SK-N-MC (cell line): ENCODE results near the gene PCLO.

Experiments used
- DNase-seq: peaks from one replicate; pipeline ENCODE4 v3.0.0-alpha.2; 2011; ENCODE audit warnings: low read depth, low spot score
- H3K27ac ChIP-seq: fragments of 200-600 bp; sonication (generic); 2 replicates; pipeline ENCODE4 v1.5.1; 2016; ENCODE audit warnings: mixed run types
- H3K36me3 ChIP-seq: fragments of 200-600 bp; sonication (generic); 2 replicates; pipeline ENCODE4 v1.6.1; 2017; ENCODE audit warnings: antibody characterized with exemption, low read length, mixed read lengths; ENCODE audit not compliant: insufficient read depth
- H3K4me3 ChIP-seq: fragments of 200-600 bp; sonication (generic); 2 replicates; pipeline ENCODE4 v1.5.1; 2016
- H3K9ac ChIP-seq: fragments of 200-600 bp; sonication (generic); 2 replicates; pipeline ENCODE4 v1.8.0; 2017; ENCODE audit warnings: mixed run types, mixed read lengths; ENCODE audit not compliant: insufficient read length
- H3K9me3 ChIP-seq: fragments of 200-600 bp; sonication (generic); 2 replicates; pipeline ENCODE4 v1.6.1; 2017; ENCODE audit warnings: low read depth, mild to moderate bottlenecking, antibody characterized with exemption, low read length, moderate library complexity, mixed read lengths
- EZH2 ChIP-seq: fragments of 200-600 bp; sonication (generic); IDR thresholded peaks from one replicate; pipeline ENCODE4 v1.6.1; 2017; ENCODE audit warnings: antibody characterized with exemption
- FOXP2 ChIP-seq: optimal IDR thresholded peaks from 2 replicates; pipeline ENCODE3; 2011; ENCODE audit warnings: mild to moderate bottlenecking, moderate library complexity; ENCODE audit not compliant: insufficient read depth; ENCODE audit errors: extremely low read length, control extremely low read depth
- POLR2AphosphoS5 ChIP-seq: IDR thresholded peaks from 2 replicates; pipeline ENCODE4 v1.6.1; 2012; ENCODE audit warnings: mild to moderate bottlenecking, low read depth, low read length, borderline replicate concordance

PCLO gene

GRCh38 chr7:83173664-83174063, 11.0 kb upstream of the PCLO start:
- DNase-seq: no peak
- Histone ChIP-seq H3K9me3 (no peaks in the 10 kb centered on the region), H3K36me3 (no peaks in the 10 kb centered on the region), H3K27ac (no peak overlapping the region), H3K9ac (no peak overlapping the region), H3K4me3 (no peak overlapping the region)
- no peak for TF ChIP-seq EZH2
- no peak for TF ChIP-seq POLR2AphosphoS5
- no peak for TF ChIP-seq FOXP2

- Histone ChIP-seq H3K36me3 (no peaks in the 10 kb centered on the region), H3K27ac (no peak overlapping the region), H3K9ac (no peak overlapping the region), H3K4me3 (no peak overlapping the region), H3K9me3 (no peaks in the 10 kb centered on the region)
- no peak for TF ChIP-seq FOXP2
- TF ChIP-seq POLR2AphosphoS5: no peak
- no peak for DNase-seq
Observed at GRCh38 chr7:83166781-83167180, 4.1 kb upstream of the PCLO start.

GRCh38 chr7:83161899-83162401, 734 bp downstream of the PCLO start:
- peak overlapping the region; percentile 94 for H3K4me3 ChIP-seq
- no peak for TF ChIP-seq EZH2
- no peak for TF ChIP-seq FOXP2
- TF ChIP-seq POLR2AphosphoS5: no peak
- no peaks in the 10 kb centered on the region for H3K36me3 ChIP-seq
- no peaks in the 10 kb centered on the region for H3K9me3 ChIP-seq
- H3K27ac ChIP-seq: no peak overlapping the region
- H3K9ac ChIP-seq: no peak overlapping the region
- DNase-seq: no peak

- Histone ChIP-seq H3K27ac (no peak overlapping the region), H3K36me3 (no peaks in the 10 kb centered on the region), H3K9ac (no peak overlapping the region), H3K4me3 (no peak overlapping the region), H3K9me3 (no peaks in the 10 kb centered on the region)
- DNase-seq: no peak
- TF ChIP-seq FOXP2 (no peak), EZH2 (no peak), POLR2AphosphoS5 (no peak)
Observed at GRCh38 chr7:83161186-83161585, 1.5 kb downstream of the PCLO start.

- Histone ChIP-seq H3K9me3 (no peaks in the 10 kb centered on the region), H3K36me3 (no peaks in the 10 kb centered on the region), H3K9ac (no peak overlapping the region), H3K27ac (no peak overlapping the region), H3K4me3 (no peak overlapping the region)
- TF ChIP-seq EZH2: no peak
- no peak for TF ChIP-seq FOXP2
- no peak for TF ChIP-seq POLR2AphosphoS5
- no peak for DNase-seq
Observed at GRCh38 chr7:83159731-83160130, 3.0 kb downstream of the PCLO start.

- no peak overlapping the region for H3K9ac ChIP-seq
- no peak overlapping the region for H3K27ac ChIP-seq
Observed at GRCh38 chr7:83156006-83156405, 6.7 kb downstream of the PCLO start.

GRCh38 chr7:83155407-83155806, 7.3 kb downstream of the PCLO start:
- TF ChIP-seq POLR2AphosphoS5: no peak
- no peak for TF ChIP-seq EZH2
- no peak for TF ChIP-seq FOXP2
- H3K9me3 ChIP-seq: no peaks in the 10 kb centered on the region
- H3K36me3 ChIP-seq: no peaks in the 10 kb centered on the region
- DNase-seq: no peak
- no peak overlapping the region for H3K9ac ChIP-seq
- H3K4me3 ChIP-seq: no peak overlapping the region
- H3K27ac ChIP-seq: no peak overlapping the region

More at GRCh38 chr7:83156006-83156405, 6.7 kb downstream of the PCLO start:
- no peaks in the 10 kb centered on the region for H3K36me3 ChIP-seq
- no peaks in the 10 kb centered on the region for H3K9me3 ChIP-seq
- H3K4me3 ChIP-seq: no peak overlapping the region
- TF ChIP-seq FOXP2: no peak
- TF ChIP-seq EZH2: no peak
- no peak for TF ChIP-seq POLR2AphosphoS5
- no peak for DNase-seq

GRCh38 chr7:83153419-83153818, 9.3 kb downstream of the PCLO start:
- no peaks in the 10 kb centered on the region for H3K9me3 ChIP-seq
- TF ChIP-seq EZH2: no peak
- no peak for TF ChIP-seq POLR2AphosphoS5
- no peak for TF ChIP-seq FOXP2
- no peak overlapping the region for H3K9ac ChIP-seq
- no peaks in the 10 kb centered on the region for H3K36me3 ChIP-seq
- no peak overlapping the region for H3K27ac ChIP-seq
- no peak overlapping the region for H3K4me3 ChIP-seq
- DNase-seq: no peak

GRCh38 chr7:83150310-83150709, 12.4 kb downstream of the PCLO start:
- no peak for TF ChIP-seq FOXP2
- TF ChIP-seq POLR2AphosphoS5: no peak
- no peak for TF ChIP-seq EZH2
- Histone ChIP-seq H3K9me3 (no peaks in the 10 kb centered on the region), H3K36me3 (no peaks in the 10 kb centered on the region), H3K4me3 (no peak overlapping the region), H3K27ac (no peak overlapping the region), H3K9ac (no peak overlapping the region)
- DNase-seq: no peak

GRCh38 chr7:83149466-83149865, 13.2 kb downstream of the PCLO start:
- TF ChIP-seq FOXP2 (no peak), POLR2AphosphoS5 (no peak), EZH2 (no peak)
- H3K9me3 ChIP-seq: no peaks in the 10 kb centered on the region
- no peak for DNase-seq
- H3K4me3 ChIP-seq: no peak overlapping the region
- H3K36me3 ChIP-seq: no peaks in the 10 kb centered on the region
- H3K27ac ChIP-seq: no peak overlapping the region
- no peak overlapping the region for H3K9ac ChIP-seq
